OCI-LY7 (cell line): ENCODE measurements around the gene SENP5.

Source experiments
- EZH2phosphoT487 ChIP-seq: fragments of 200-600 bp; sonication (generic); IDR thresholded peaks from 2 replicates; pipeline ENCODE4 v1.6.1; 2018; ENCODE audit warnings: low read depth, borderline replicate concordance, mild to moderate bottlenecking, mixed run types, antibody characterized with exemption, low read length, moderate library complexity, mixed read lengths
- TF ChIP-seq, protein P1 (sequence below): fragments of 200-600 bp; sonication (generic); conservative IDR thresholded peaks from 2 replicates; pipeline ENCODE4 v1.5.1; 2014; ENCODE audit warnings: mild to moderate bottlenecking, antibody characterized with exemption, low read length, moderate library complexity, mixed read lengths

- TF ChIP-seq, protein P1, sequence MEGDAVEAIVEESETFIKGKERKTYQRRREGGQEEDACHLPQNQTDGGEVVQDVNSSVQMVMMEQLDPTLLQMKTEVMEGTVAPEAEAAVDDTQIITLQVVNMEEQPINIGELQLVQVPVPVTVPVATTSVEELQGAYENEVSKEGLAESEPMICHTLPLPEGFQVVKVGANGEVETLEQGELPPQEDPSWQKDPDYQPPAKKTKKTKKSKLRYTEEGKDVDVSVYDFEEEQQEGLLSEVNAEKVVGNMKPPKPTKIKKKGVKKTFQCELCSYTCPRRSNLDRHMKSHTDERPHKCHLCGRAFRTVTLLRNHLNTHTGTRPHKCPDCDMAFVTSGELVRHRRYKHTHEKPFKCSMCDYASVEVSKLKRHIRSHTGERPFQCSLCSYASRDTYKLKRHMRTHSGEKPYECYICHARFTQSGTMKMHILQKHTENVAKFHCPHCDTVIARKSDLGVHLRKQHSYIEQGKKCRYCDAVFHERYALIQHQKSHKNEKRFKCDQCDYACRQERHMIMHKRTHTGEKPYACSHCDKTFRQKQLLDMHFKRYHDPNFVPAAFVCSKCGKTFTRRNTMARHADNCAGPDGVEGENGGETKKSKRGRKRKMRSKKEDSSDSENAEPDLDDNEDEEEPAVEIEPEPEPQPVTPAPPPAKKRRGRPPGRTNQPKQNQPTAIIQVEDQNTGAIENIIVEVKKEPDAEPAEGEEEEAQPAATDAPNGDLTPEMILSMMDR = no peak
- TF ChIP-seq EZH2phosphoT487 = no peak
Measured at GRCh38 chr3:196916221-196916620, 48.5 kb downstream of the SENP5 start.
